Measurements from ENCODE around the gene CRYGS. TPM values are rescaled to one million over a fixed set of nuclear protein-coding genes. Genes with fewer than 3 reads are reported as not detected.
"Not testable (repeated sequence)": the region's sequence is repeated elsewhere in the genome, so short reads cannot be mapped to it uniquely, and the experiment has no call there.

The CRYGS gene
- total RNA-seq, 4 donors from 2014 or later = 0.39 to 3.1 (median 3.1) TPM; not detected in 1

DNA sequence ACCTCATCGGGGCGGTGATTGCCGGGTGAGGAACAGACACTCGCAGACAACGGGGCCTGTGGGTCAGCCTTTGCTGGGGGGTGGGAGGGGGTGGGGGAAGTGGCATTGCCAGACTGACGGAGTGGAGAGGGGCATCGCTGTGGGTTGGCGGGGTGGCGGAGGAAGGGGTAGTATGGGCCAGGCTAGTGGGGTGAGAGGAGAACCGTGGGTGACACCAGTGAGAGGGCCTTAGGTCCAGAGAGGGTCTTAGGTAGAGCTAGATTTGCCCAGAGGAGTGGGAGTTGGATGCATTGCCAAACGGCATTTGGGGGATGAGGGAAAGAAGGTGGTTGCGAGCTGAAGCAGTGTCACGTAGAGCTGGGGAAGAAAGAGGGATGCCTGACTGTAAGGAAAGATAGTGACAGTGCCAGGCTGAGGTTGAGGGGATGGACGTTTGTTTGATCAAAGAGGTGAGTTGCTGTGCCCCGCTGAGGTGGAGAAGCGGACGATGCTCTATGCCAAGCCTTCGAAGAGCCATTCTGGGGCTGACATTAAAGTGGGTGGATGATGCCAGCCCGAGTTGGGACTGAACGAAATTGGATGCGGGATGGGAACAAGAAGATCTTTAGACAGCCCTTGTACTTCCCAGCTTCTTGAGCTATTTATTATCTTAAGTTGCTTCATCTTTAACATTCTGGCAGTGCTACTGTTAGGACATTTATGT, 26.9 kb upstream of the CRYGS start:
- peaks cover 3 to 40% of the 10 kb centered on the region in 2 donors for H3K36me3 ChIP-seq
- no peak for ATAC-seq
- H3K27me3 ChIP-seq = no peaks in the 10 kb centered on the region
- peak overlapping the region; percentile 87 to 96 (median 94) for H3K27ac ChIP-seq
- H3K4me1 ChIP-seq = peaks cover 0 to 51% (median 17%) of the 10 kb centered on the region in 3 donors
- peak overlapping the region; percentile 84 to 95 for H3K4me3 ChIP-seq
- no peaks in the 10 kb centered on the region for H3K9me3 ChIP-seq
- no peak for TF ChIP-seq EP300 (IDR thresholded peaks at IDR 0.05)
- TF ChIP-seq, protein P1, sequence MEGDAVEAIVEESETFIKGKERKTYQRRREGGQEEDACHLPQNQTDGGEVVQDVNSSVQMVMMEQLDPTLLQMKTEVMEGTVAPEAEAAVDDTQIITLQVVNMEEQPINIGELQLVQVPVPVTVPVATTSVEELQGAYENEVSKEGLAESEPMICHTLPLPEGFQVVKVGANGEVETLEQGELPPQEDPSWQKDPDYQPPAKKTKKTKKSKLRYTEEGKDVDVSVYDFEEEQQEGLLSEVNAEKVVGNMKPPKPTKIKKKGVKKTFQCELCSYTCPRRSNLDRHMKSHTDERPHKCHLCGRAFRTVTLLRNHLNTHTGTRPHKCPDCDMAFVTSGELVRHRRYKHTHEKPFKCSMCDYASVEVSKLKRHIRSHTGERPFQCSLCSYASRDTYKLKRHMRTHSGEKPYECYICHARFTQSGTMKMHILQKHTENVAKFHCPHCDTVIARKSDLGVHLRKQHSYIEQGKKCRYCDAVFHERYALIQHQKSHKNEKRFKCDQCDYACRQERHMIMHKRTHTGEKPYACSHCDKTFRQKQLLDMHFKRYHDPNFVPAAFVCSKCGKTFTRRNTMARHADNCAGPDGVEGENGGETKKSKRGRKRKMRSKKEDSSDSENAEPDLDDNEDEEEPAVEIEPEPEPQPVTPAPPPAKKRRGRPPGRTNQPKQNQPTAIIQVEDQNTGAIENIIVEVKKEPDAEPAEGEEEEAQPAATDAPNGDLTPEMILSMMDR (IDR thresholded peaks at IDR 0.05) = no peak
- TF ChIP-seq POLR2AphosphoS5 (IDR thresholded peaks at IDR 0.05) = no peak
- TF ChIP-seq POLR2A (IDR thresholded peaks at IDR 0.05) = no peak
- 14% methylated on average over 14 of the region's 21 CpGs for WGBS, 2 donors (ENCODE audit: low coverage in 1 of 2)

DNA sequence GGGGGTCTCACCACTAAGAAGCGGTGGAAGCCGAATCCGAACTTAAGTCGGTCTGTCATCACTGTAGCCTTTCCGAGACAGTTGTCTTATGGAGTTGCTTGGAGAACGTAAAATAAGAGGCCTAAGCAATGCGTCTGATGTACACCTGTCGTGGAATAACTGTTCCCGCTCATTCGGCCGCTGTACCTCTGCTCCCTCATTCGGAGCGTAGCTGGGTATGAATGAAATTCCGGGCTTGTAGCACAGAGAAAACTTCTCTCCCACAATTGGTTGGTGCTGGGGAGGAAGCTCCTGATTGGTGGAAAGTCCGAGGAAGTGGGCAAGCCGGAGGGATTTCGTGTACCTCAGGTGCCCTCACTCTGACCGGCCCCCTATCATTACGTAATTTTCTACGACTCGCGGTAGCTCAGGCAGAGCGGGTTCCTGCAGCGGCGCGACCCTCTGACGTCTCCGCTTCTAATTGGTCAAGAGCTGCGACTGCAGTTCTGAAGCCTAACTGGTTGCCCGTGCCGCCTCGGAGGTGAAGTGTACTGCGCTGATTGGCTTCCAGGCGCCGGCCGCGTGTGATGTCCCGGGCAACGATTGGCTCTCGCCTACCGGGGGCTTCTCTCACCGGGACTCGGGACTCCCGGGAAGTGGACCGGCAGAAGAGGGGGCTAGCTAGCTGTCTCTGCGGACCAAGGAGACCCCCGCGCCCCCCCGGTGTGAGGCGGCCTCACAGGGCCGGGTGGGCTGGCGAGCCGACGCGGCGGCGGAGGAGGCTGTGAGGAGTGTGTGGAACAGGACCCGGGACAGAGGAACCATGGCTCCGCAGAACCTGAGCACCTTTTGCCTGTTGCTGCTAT, 26.1 kb upstream of the CRYGS start, which contains the start of gene DNAJB11:
Gene DNAJB11, plus strand, starts transcription at position 625 of the 845 bp plus-strand sequence. Its CDS starts 178 bp downstream, at position 803.
- Histone ChIP-seq H3K4me3 (peak within 1 kb of the TSS; percentile 84 to 95), H3K9me3 (no peaks in the 10 kb centered on the region), H3K27me3 (no peaks in the 10 kb centered on the region), H3K4me1 (peaks cover 0 to 59% (median 18%) of the 10 kb centered on the region in 3 donors), H3K27ac (peak within 1 kb of the TSS; percentile 87 to 96 (median 94)), H3K36me3 (peaks cover 3 to 32% of the 10 kb centered on the region in 2 donors)
- TF ChIP-seq, protein P1 (IDR thresholded peaks at IDR 0.05) = no peak
- TF ChIP-seq POLR2AphosphoS5 (IDR thresholded peaks at IDR 0.05) (peak; percentile 75), POLR2A (IDR thresholded peaks at IDR 0.05) (peak; percentile 83 to 86)
- WGBS, 2 donors (ENCODE audit: low coverage in 1 of 2) = 0 to 5% methylated on average over 8 to 17 of the region's 59 CpGs
- peak; percentile 95 for ATAC-seq

DNA sequence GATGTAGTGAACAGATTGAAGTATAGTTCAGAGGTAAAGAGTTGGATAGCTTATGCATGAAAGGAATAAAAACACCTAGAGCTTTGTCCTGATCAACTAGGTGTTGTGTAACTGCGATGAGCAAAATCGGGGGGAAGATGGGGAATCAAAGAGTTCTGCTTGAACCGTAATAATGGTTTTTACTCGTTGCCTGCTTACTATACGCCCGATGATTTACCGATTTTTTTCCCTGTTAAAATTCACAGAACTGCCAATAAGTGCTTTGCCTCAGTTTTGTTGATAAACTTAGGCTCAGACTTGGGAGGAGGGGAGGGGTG, 25.6 kb upstream of the CRYGS start:
- Histone ChIP-seq H3K27ac (peak overlapping the region; percentile 30 to 96 (median 74)), H3K4me3 (peak overlapping the region; percentile 35 to 95), H3K9me3 (no peaks in the 10 kb centered on the region), H3K27me3 (no peaks in the 10 kb centered on the region), H3K4me1 (peaks cover 0 to 63% (median 18%) of the 10 kb centered on the region in 3 donors), H3K36me3 (peaks cover 3 to 26% of the 10 kb centered on the region in 2 donors)
- 5% methylated on average over 6 to 7 of the region's 7 CpGs for WGBS, 2 donors (ENCODE audit: low coverage in 1 of 2)
- ATAC-seq = no peak
- no peak for TF ChIP-seq POLR2A (IDR thresholded peaks at IDR 0.05)
- TF ChIP-seq POLR2AphosphoS5 (IDR thresholded peaks at IDR 0.05) = no peak
- TF ChIP-seq, protein P1 (IDR thresholded peaks at IDR 0.05) = no peak
- TF ChIP-seq EP300 (IDR thresholded peaks at IDR 0.05) = no peak

DNA sequence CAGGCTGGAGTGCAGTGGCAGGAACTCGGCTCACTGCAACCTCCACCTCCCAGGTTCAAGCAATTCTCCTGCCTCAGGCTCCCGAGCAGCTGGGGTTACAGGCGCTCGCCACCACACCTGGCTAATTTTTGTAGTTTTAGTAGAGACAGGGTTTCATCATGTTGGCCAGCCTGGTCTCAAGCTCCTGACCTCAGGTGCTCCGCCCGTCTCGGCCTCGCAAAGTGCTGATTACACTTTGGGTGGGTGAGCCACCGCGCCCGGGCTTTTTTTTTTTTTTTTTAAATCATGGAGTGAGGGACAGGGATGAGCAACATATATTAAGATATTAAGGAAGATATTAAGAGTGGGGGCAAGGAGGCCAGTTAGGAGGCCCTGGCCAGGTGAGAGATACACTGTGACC, 25.2 kb upstream of the CRYGS start:
- H3K27me3 ChIP-seq, H3K9me3 ChIP-seq, H3K27ac ChIP-seq, ATAC-seq: not testable (repeated sequence)
- peaks cover 3 to 23% of the 10 kb centered on the region in 2 donors for H3K36me3 ChIP-seq
- H3K4me1 ChIP-seq = peaks cover 0 to 67% (median 18%) of the 10 kb centered on the region in 3 donors
- H3K4me3 ChIP-seq = peak overlapping the region in 1 of 2 donors; percentile 95
- WGBS, 2 donors (ENCODE audit: low coverage in 1 of 2) = 80 to 87% methylated on average over 3 to 4 of the region's 11 CpGs

DNA sequence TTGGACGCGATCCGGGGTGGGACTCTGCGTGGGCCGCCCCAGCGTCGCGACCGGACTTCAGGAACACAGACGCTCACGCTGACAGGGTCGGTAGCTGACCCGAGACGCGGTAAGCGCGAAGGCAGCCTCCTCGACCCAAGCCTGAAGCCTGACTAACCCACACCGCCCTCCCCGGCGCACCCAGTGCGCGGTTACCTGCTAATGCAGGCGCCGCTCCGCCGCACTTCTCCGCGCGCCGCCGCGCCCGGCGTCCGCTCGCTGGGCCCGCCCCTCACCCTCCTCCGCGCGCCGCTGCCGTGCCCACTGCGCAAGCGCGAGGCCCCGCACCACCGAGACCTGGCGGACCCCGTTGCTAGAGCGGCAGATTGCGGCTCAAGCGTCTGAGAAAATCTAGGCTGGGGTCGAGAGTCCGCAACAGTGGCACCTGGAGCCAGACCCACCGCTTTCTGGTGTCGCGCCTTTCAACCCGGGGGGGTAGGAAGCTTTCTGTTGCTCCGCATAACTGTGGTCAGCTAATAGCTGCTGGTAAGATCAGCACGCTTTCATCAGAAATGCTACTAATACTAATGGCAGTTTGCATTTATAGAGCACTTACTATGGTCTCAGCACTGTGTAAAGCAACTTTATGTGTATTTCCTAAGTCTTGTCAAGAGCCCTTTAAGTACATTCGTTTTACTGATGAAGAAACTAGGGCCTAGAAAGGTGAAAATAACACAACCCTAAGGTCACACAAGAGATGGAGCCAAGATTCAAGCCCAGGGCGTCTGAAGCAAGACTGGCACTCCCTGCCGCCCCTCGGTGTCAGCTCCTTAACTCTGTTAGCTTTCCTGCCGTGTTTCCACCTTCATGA, 23.1 kb upstream of the CRYGS start, which contains the start of gene TBCCD1:
Gene TBCCD1, minus strand, starts transcription at position 268 of the 850 bp plus-strand sequence. CDS start 3,010 bp downstream, outside the sequence.
- ATAC-seq = peak; percentile 75
- Histone ChIP-seq H3K27ac (peak within 1 kb of the TSS; percentile 61 to 93 (median 88)), H3K4me1 (peaks cover 0 to 80% (median 20%) of the 10 kb centered on the region in 3 donors)

More for the DNA sequence above, 23.1 kb upstream of the CRYGS start, which contains the start of gene TBCCD1:
- TF ChIP-seq, protein P1 (IDR thresholded peaks at IDR 0.05) = peak in 1 of 4 experiments; percentile 15
- TF ChIP-seq EP300 (IDR thresholded peaks at IDR 0.05) = no peak
- TF ChIP-seq POLR2AphosphoS5 (IDR thresholded peaks at IDR 0.05) = peak; percentile 93
- TF ChIP-seq POLR2A (IDR thresholded peaks at IDR 0.05) = peak; percentile 96
- no peaks in the 10 kb centered on the region for H3K9me3 ChIP-seq
- peak within 1 kb of the TSS; percentile 78 for H3K4me3 ChIP-seq
- 0 to 1% methylated on average over 5 to 7 of the region's 66 CpGs for WGBS, 2 donors (ENCODE audit: low coverage in 1 of 2)
- peaks cover 0 to 3% of the 10 kb centered on the region in 2 donors for H3K36me3 ChIP-seq
- H3K27me3 ChIP-seq = no peaks in the 10 kb centered on the region

Data from gastroesophageal sphincter (tissue), 4 donors.